ENCODE data around the gene TSPAN8. TPM values are rescaled to one million over a fixed set of nuclear protein-coding genes. Genes with fewer than 3 reads are reported as not detected.
A peak's percentile ranks its signal among the peaks of the same experiment; 100 is the strongest.

The TSPAN8 gene
- total RNA-seq (10 to 100 TPM in 1 of 2 donors, 1 to 10 TPM in 1; 7.5 to 18.0 TPM), polyA plus RNA-seq (ENCODE audit: insufficient read length in 6 of 6) (1 to 10 TPM in 4 of 6 donors, under 1 TPM in 2; 0.95 to 2.6 (median 1.4) TPM)
- long read RNA-seq, donor 1, transcript TSPAN8-203 (8 exons, 1,168 nt): major isoform, 6 of 7 reads
- long read RNA-seq, donor 1, partial matches to known transcripts: 0 of 7 reads
- long read RNA-seq, donor 1, other reads (novel, unspliced or antisense): 0 of 7 reads
- long read RNA-seq, donor 2, transcript TSPAN8-203 (8 exons, 1,168 nt): major isoform, 5 of 5 reads
- long read RNA-seq, donor 2, partial matches to known transcripts: 0 of 5 reads
- long read RNA-seq, donor 2, other reads (novel, unspliced or antisense): 0 of 5 reads
- long read RNA-seq, donor 3: 0 reads
- long read RNA-seq, donor 4, transcript TSPAN8-201 (9 exons, 1,227 nt): major isoform, 5 of 8 reads
- long read RNA-seq, donor 4, partial matches to known transcripts: 0 of 8 reads
- long read RNA-seq, donor 4, other reads (novel, unspliced or antisense): 2 of 8 reads
- long read RNA-seq, donor 5, partial matches to known transcripts: 0 of 4 reads
- long read RNA-seq, donor 5, other reads (novel, unspliced or antisense): 0 of 4 reads
- long read RNA-seq, donor 6, partial matches to known transcripts: 0 of 2 reads
- long read RNA-seq, donor 6, other reads (novel, unspliced or antisense): 0 of 2 reads
- long read RNA-seq, donor 7: 0 reads
- long read RNA-seq, donor 8, partial matches to known transcripts: 5 of 7 reads
- long read RNA-seq, donor 8, other reads (novel, unspliced or antisense): 0 of 7 reads
- long read RNA-seq, donor 9: 0 reads
- long read RNA-seq, donor 10, partial matches to known transcripts: 0 of 6 reads
- long read RNA-seq, donor 10, other reads (novel, unspliced or antisense): 0 of 6 reads
- long read RNA-seq, donor 11: 0 reads
- long read RNA-seq, donor 12: 0 reads

GRCh38 chr12:71157601-71158233 is at the start of gene TSPAN8:
TSS of gene TSPAN8 (minus strand) at chr12:71157999. CDS start at chr12:71157678, 321 bp downstream.
- H3K36me3 ChIP-seq: no peaks in the 10 kb centered on the region
- DNase-seq (no peak), ATAC-seq (peak; percentile 68)
- H3K4me1 ChIP-seq: peaks cover 3 to 4% of the 10 kb centered on the region in 2 donors
- no peaks in the 10 kb centered on the region for H3K27me3 ChIP-seq
- peak within 1 kb of the TSS; percentile 19 to 49 for H3K27ac ChIP-seq
- no peaks in the 10 kb centered on the region for H3K9me3 ChIP-seq
- TF ChIP-seq CTCF (IDR thresholded peaks at IDR 0.05): no peak
- H3K4me3 ChIP-seq: peak within 1 kb of the TSS in 1 of 2 donors; percentile 1
- intact Hi-C loops (cut with DNase I): no loop called here

GRCh38 chr12:71201136-71201679 is 43.4 kb upstream of the TSPAN8 start:
- ATAC-seq (no peak), DNase-seq (no peak)
- no peak overlapping the region for H3K27ac ChIP-seq
- no peak for TF ChIP-seq CTCF (IDR thresholded peaks at IDR 0.05)
- intact Hi-C loops (cut with DNase I): no loop called here
- H3K27me3 ChIP-seq: no peaks in the 10 kb centered on the region
- H3K36me3 ChIP-seq: no peaks in the 10 kb centered on the region
- H3K4me1 ChIP-seq: no peaks in the 10 kb centered on the region
- peaks cover 0 to 2% of the 10 kb centered on the region in 2 donors for H3K9me3 ChIP-seq
- no peak overlapping the region for H3K4me3 ChIP-seq

GRCh38 chr12:71200706-71201105 is 42.9 kb upstream of the TSPAN8 start:
- Histone ChIP-seq H3K9me3 (peaks cover 0 to 2% of the 10 kb centered on the region in 2 donors), H3K4me3 (no peak overlapping the region), H3K36me3 (no peaks in the 10 kb centered on the region), H3K4me1 (no peaks in the 10 kb centered on the region), H3K27ac (no peak overlapping the region), H3K27me3 (no peaks in the 10 kb centered on the region)
- ATAC-seq: no peak
- no peak for DNase-seq
- TF ChIP-seq CTCF (IDR thresholded peaks at IDR 0.05): no peak
- intact Hi-C loops (cut with DNase I): no loop called here

GRCh38 chr12:71197460-71197859 is 39.7 kb upstream of the TSPAN8 start:
- Histone ChIP-seq H3K4me3 (no peak overlapping the region), H3K4me1 (no peaks in the 10 kb centered on the region), H3K27ac (no peak overlapping the region), H3K9me3 (no peaks in the 10 kb centered on the region), H3K27me3 (no peaks in the 10 kb centered on the region), H3K36me3 (no peaks in the 10 kb centered on the region)
- ATAC-seq (no peak), DNase-seq (no peak)
- no peak for TF ChIP-seq CTCF (IDR thresholded peaks at IDR 0.05)
- intact Hi-C loops (cut with DNase I): no loop called here
